ENCODE measurements around the gene CHD5.

DNA sequence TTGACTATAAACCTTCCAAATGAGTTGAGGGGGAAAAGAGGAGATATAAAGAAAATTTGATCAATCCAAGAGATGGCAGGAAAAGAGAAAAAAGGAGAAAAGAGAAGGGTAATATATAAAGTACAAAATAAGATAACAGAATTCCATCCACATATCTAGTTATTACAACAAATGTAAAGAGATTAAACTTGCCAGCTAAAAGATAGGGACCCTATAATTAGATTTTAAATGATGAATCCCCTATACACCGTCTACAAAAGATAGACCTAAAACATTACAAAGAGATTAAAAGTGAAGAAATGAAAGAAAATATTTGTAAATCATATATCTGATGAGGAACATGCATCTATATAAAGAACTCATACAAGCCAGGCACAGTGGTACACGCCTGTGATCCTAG lies 63.1 kb downstream of the CHD5 start:
- TF ChIP-seq, protein P1, sequence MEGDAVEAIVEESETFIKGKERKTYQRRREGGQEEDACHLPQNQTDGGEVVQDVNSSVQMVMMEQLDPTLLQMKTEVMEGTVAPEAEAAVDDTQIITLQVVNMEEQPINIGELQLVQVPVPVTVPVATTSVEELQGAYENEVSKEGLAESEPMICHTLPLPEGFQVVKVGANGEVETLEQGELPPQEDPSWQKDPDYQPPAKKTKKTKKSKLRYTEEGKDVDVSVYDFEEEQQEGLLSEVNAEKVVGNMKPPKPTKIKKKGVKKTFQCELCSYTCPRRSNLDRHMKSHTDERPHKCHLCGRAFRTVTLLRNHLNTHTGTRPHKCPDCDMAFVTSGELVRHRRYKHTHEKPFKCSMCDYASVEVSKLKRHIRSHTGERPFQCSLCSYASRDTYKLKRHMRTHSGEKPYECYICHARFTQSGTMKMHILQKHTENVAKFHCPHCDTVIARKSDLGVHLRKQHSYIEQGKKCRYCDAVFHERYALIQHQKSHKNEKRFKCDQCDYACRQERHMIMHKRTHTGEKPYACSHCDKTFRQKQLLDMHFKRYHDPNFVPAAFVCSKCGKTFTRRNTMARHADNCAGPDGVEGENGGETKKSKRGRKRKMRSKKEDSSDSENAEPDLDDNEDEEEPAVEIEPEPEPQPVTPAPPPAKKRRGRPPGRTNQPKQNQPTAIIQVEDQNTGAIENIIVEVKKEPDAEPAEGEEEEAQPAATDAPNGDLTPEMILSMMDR (IDR thresholded peaks at IDR 0.05; ENCODE audit: borderline replicate concordance, extremely low read depth, low read length, poor library complexity, severe bottlenecking) = no peak
- no peak for TF ChIP-seq EZH2 (IDR thresholded peaks at IDR 0.05; ENCODE audit: borderline replicate concordance, low read depth, low read length, severe bottlenecking)

Measured in DND-41 (cell line).